GM12878 (cell line): ENCODE data around the gene ATP2C1.

Experiments used
- ATF2 ChIP-seq: IDR thresholded peaks from 2 replicates; pipeline ENCODE4 v1.6.1; 2012; ENCODE audit warnings: low read length, inconsistent platforms
- CREB1 ChIP-seq: IDR thresholded peaks from 2 replicates; pipeline ENCODE4 v1.6.1; 2012; ENCODE audit warnings: low read depth, mild to moderate bottlenecking, inconsistent platforms
- DPF2 ChIP-seq: fragments of 450-650 bp; IDR thresholded peaks from 2 replicates; pipeline ENCODE4 v1.6.1; 2017; ENCODE audit warnings: mild to moderate bottlenecking
- EGR1 ChIP-seq, 2 experiments: IDR thresholded peaks; 1 replicate in 1 of 2; 2 replicates in 1 of 2; pipeline ENCODE4 v1.6.1; 2011 to 2012; ENCODE audit warnings: low read depth in 2 of 2, low read length in 2 of 2, borderline replicate concordance in 1 of 2, mild to moderate bottlenecking in 1 of 2, moderate library complexity in 1 of 2
- FOS ChIP-seq: IDR thresholded peaks from 3 replicates; pipeline ENCODE4 v1.6.1; 2011; ENCODE audit warnings: borderline replicate concordance; ENCODE audit not compliant: insufficient read length; ENCODE audit errors: extremely low read depth
- KDM1A ChIP-seq: fragments of 200-600 bp; sonication (generic); IDR thresholded peaks from 2 replicates; pipeline ENCODE4 v1.6.1; 2016; ENCODE audit warnings: borderline replicate concordance
- POLR2A ChIP-seq: IDR thresholded peaks from 2 replicates; pipeline ENCODE4 v1.6.1; 2011; ENCODE audit warnings: low read depth, mild to moderate bottlenecking, low read length
- RFX5 ChIP-seq: IDR thresholded peaks from 2 replicates; pipeline ENCODE4 v1.6.1; 2011; ENCODE audit warnings: low read depth, low read length, improper control_type of control experiment
- SMC3 ChIP-seq: IDR thresholded peaks from 2 replicates; pipeline ENCODE4 v1.6.1; 2011; ENCODE audit warnings: low read length, improper control_type of control experiment, borderline replicate concordance
- ZBTB33 ChIP-seq: fragments of 450-650 bp; IDR thresholded peaks from 2 replicates; pipeline ENCODE4 v1.6.1; 2017; ENCODE audit warnings: mild to moderate bottlenecking
- ZNF622 ChIP-seq: fragments of 450-650 bp; IDR thresholded peaks from 2 replicates; pipeline ENCODE4 v1.6.1; 2017; ENCODE audit warnings: mild to moderate bottlenecking, inconsistent platforms

GRCh38 chr3:130960139-130960795 is 66.4 kb downstream of the ATP2C1 start:
- TF ChIP-seq ZBTB33 (no peak), ZNF622 (no peak), ATF2 (no peak), POLR2A (no peak), SMC3 (no peak), EGR1 (IDR thresholded peaks at IDR 0.05; ENCODE audit: borderline replicate concordance in 1 of 2, low read depth in 2 of 2, low read length in 2 of 2) (no peak), DPF2 (no peak), KDM1A (no peak), FOS (no peak), CREB1 (no peak), RFX5 (no peak)
